H9 (cell line): Measurements from ENCODE around the gene FFAR4. TPM values are rescaled to one million over a fixed set of nuclear protein-coding genes. Genes with fewer than 3 reads are reported as not detected.

ENCODE experiments used
- DNase-seq: peaks from one replicate; pipeline ENCODE4 v3.0.0-alpha.2; 2017
- H2AFZ ChIP-seq: one replicate; pipeline ENCODE4 v1.6.1; 2013; ENCODE audit warnings: mild to moderate bottlenecking, low read length, control low read depth, moderate library complexity
- H2AK5ac ChIP-seq: 2 replicates; pipeline ENCODE4 v1.6.1; 2013; ENCODE audit warnings: low read length, control low read depth, mixed read lengths; ENCODE audit not compliant: insufficient read length
- H2BK120ac ChIP-seq: one replicate; pipeline ENCODE4 v1.6.1; 2013; ENCODE audit warnings: low read depth, mild to moderate bottlenecking, low read length, control low read depth, inconsistent platforms; ENCODE audit not compliant: poor library complexity, severe bottlenecking
- H2BK12ac ChIP-seq: 2 replicates; pipeline ENCODE4 v1.6.1; 2013; ENCODE audit warnings: low read length, control low read depth, mixed read lengths, low read depth; ENCODE audit not compliant: insufficient read length
- H2BK15ac ChIP-seq: 2 replicates; pipeline ENCODE4 v1.6.1; 2013; ENCODE audit warnings: low read depth, low read length, control low read depth
- H2BK20ac ChIP-seq: one replicate; pipeline ENCODE4 v1.6.1; 2013; ENCODE audit warnings: low read depth, mild to moderate bottlenecking, low read length, control low read depth, inconsistent platforms; ENCODE audit not compliant: poor library complexity, severe bottlenecking
- H2BK5ac ChIP-seq: 2 replicates; pipeline ENCODE4 v1.6.1; 2013; ENCODE audit warnings: low read length, control low read depth, mixed read lengths; ENCODE audit not compliant: insufficient read length
- H3K14ac ChIP-seq: 2 replicates; pipeline ENCODE4 v1.6.1; 2013; ENCODE audit warnings: low read length, control low read depth; ENCODE audit not compliant: insufficient read depth
- H3K18ac ChIP-seq: 2 replicates; pipeline ENCODE4 v1.6.1; 2013; ENCODE audit warnings: low read depth, mild to moderate bottlenecking, mixed read lengths, low read length, control low read depth; ENCODE audit not compliant: insufficient read length
- H3K23ac ChIP-seq: 2 replicates; pipeline ENCODE4 v1.6.1; 2013; ENCODE audit warnings: low read length, control low read depth, mixed read lengths, low read depth; ENCODE audit not compliant: insufficient read length
- H3K23me2 ChIP-seq: 2 replicates; pipeline ENCODE4 v1.6.1; 2013; ENCODE audit warnings: low read depth, mild to moderate bottlenecking, mixed read lengths, low read length, control low read depth; ENCODE audit not compliant: insufficient read length, poor library complexity, severe bottlenecking
- H3K27ac ChIP-seq: 2 replicates; pipeline ENCODE4 v1.5.1; 2013; ENCODE audit warnings: low read length, control low read depth, mixed read lengths, low read depth; ENCODE audit not compliant: insufficient read length
- H3K27me3 ChIP-seq: 2 replicates; pipeline ENCODE4 v1.6.1; 2013; ENCODE audit warnings: low read length, control low read depth, inconsistent platforms; ENCODE audit not compliant: insufficient read depth
- H3K4ac ChIP-seq: 2 replicates; pipeline ENCODE4 v1.6.1; 2013; ENCODE audit warnings: low read depth, mild to moderate bottlenecking, control low read depth, inconsistent platforms, low read length, moderate library complexity
- H3K4me1 ChIP-seq: 2 replicates; pipeline ENCODE4 v1.6.1; 2013; ENCODE audit warnings: low read length, control low read depth, inconsistent platforms; ENCODE audit not compliant: insufficient read depth
- H3K4me2 ChIP-seq: 2 replicates; pipeline ENCODE4 v1.6.1; 2013; ENCODE audit warnings: low read length, control low read depth, mixed read lengths; ENCODE audit not compliant: insufficient read length, insufficient read depth
- H3K56ac ChIP-seq: 2 replicates; pipeline ENCODE4 v1.6.1; 2013; ENCODE audit warnings: low read depth, mild to moderate bottlenecking, mixed read lengths, low read length, control low read depth; ENCODE audit not compliant: insufficient read length
- H3K79me1 ChIP-seq: 2 replicates; pipeline ENCODE4 v1.6.1; 2013; ENCODE audit warnings: low read depth, mild to moderate bottlenecking, moderate library complexity, low read length, control low read depth, inconsistent platforms; ENCODE audit not compliant: insufficient read depth, poor library complexity, severe bottlenecking
- H3K79me2 ChIP-seq: 2 replicates; pipeline ENCODE4 v1.6.1; 2013; ENCODE audit warnings: low read length, control low read depth, inconsistent platforms; ENCODE audit not compliant: insufficient read depth
- H3K9ac ChIP-seq: 2 replicates; pipeline ENCODE4 v1.6.1; 2013; ENCODE audit warnings: low read length, control low read depth, mixed read lengths; ENCODE audit not compliant: insufficient read length; ENCODE audit errors: extremely low read depth
- H3K9me3 ChIP-seq: one replicate; pipeline ENCODE4 v1.6.1; 2013; ENCODE audit warnings: low read depth, low read length, inconsistent platforms; ENCODE audit not compliant: control insufficient read depth
- H3T11ph ChIP-seq: one replicate; pipeline ENCODE4 v1.6.1; 2013; ENCODE audit warnings: mild to moderate bottlenecking, low read length, control low read depth, inconsistent platforms
- H4K20me1 ChIP-seq: one replicate; pipeline ENCODE4 v1.6.1; 2013; ENCODE audit not compliant: control insufficient read depth, insufficient read length, insufficient read depth
- H4K5ac ChIP-seq: 2 replicates; pipeline ENCODE4 v1.6.1; 2013; ENCODE audit warnings: low read depth, mild to moderate bottlenecking, mixed read lengths, low read length, control low read depth; ENCODE audit not compliant: insufficient read length
- H4K8ac ChIP-seq: replicated peaks from 2 replicates; pipeline ENCODE4 v1.6.1; 2013; ENCODE audit warnings: low read length, control low read depth, mixed read lengths, low read depth; ENCODE audit not compliant: insufficient read length
- H4K91ac ChIP-seq: 2 replicates; pipeline ENCODE4 v1.6.1; 2013; ENCODE audit warnings: low read depth, mild to moderate bottlenecking, moderate library complexity, mixed read lengths, low read length, control low read depth; ENCODE audit not compliant: insufficient read length
- H3K27ac Mint-ChIP-seq, 3 experiments: 2 replicates in 2 of 3; 3 replicates in 1 of 3; pipeline ENCODE4 v1.8.0; 2020 to 2021; ENCODE audit warnings: mixed read lengths in 3 of 3, mild to moderate bottlenecking in 1 of 3, moderate library complexity in 1 of 3
- H3K27me3 Mint-ChIP-seq: 2 replicates; pipeline ENCODE4 v1.8.0; 2021; ENCODE audit warnings: low read depth, mild to moderate bottlenecking, moderate library complexity, mixed read lengths
- H3K36me3 Mint-ChIP-seq, 3 experiments: 2 replicates in 2 of 3; 3 replicates in 1 of 3; pipeline ENCODE4 v1.8.0; 2020 to 2021; ENCODE audit warnings: low read depth in 3 of 3, mixed read lengths in 3 of 3; ENCODE audit not compliant: insufficient read depth in 1 of 3
- H3K4me1 Mint-ChIP-seq, 2 experiments: 2 replicates each; pipeline ENCODE4 v1.8.0; 2020; ENCODE audit warnings: mixed read lengths in 2 of 2
- H3K4me3 Mint-ChIP-seq, 2 experiments: 2 replicates in 1 of 2; 3 replicates in 1 of 2; pipeline ENCODE4 v1.8.0; 2020 to 2021; ENCODE audit warnings: mild to moderate bottlenecking in 2 of 2, mixed read lengths in 2 of 2, moderate library complexity in 1 of 2
- H3K9me3 Mint-ChIP-seq, 2 experiments: 2 replicates in 1 of 2; 3 replicates in 1 of 2; pipeline ENCODE4 v1.8.0; 2020; ENCODE audit warnings: mild to moderate bottlenecking in 2 of 2, mixed read lengths in 2 of 2, moderate library complexity in 1 of 2
- CTCF ChIP-seq: fragments of 200-600 bp; sonication (generic); conservative IDR thresholded peaks from 3 replicates; pipeline ENCODE4 v1.8.0; 2021; ENCODE audit warnings: antibody characterized with exemption, mild to moderate bottlenecking
- WGBS: extraction: QIAGEN DNeasy Blood & Tissue Kit; methylation state at CpG from one replicate; pipeline ENCODE4 v1.1.7; 2013; ENCODE audit warnings: missing lambda C conversion rate, low lambda C conversion rate, mixed read lengths; ENCODE audit not compliant: insufficient read length; ENCODE audit errors: extremely low coverage; 5-methylcytosine and 5-hydroxymethylcytosine counted together
- total RNA-seq: library from RNA; stranded (reverse); gene quantifications from 2 replicates; pipeline ENCODE4 v1.2.1, GENCODE V29; 2021

FFAR4 gene
- total RNA-seq, 1 experiment from 2014 or later, result not detected

GRCh38 chr10:93579985-93580711 is 13.7 kb downstream of the FFAR4 start:
- Histone ChIP-seq H3K9ac (no peak overlapping the region), H2BK5ac (no peak overlapping the region), H3K56ac (no peak overlapping the region), H3K79me1 (no peaks in the 10 kb centered on the region), H3T11ph (no peak overlapping the region), H4K20me1 (no peaks in the 10 kb centered on the region), H2AK5ac (no peak overlapping the region), H3K14ac (no peak overlapping the region), H2BK15ac (no peak overlapping the region), H3K27me3 (no peaks in the 10 kb centered on the region), H3K18ac (no peak overlapping the region), H3K23me2 (no peaks in the 10 kb centered on the region), H2BK12ac (no peak overlapping the region), H3K4ac (no peak overlapping the region), H3K9me3 (no peaks in the 10 kb centered on the region), H3K27ac (no peak overlapping the region), H3K4me1 (no peaks in the 10 kb centered on the region), H4K5ac (no peak overlapping the region), H4K8ac (no peak overlapping the region), H2BK120ac (no peak overlapping the region), H4K91ac (no peak overlapping the region), H3K23ac (no peak overlapping the region), H2BK20ac (no peak overlapping the region), H3K4me2 (no peak overlapping the region), H2AFZ (no peak overlapping the region), H3K79me2 (no peaks in the 10 kb centered on the region)
- Mint-ChIP-seq H3K4me3 (no peak overlapping the region), H3K36me3 (no peaks in the 10 kb centered on the region), H3K4me1 (peaks cover 0 to 3% of the 10 kb centered on the region in 2 experiments; a peak in 1 of 4 replicates), H3K27me3 (peaks cover 11% of the 10 kb centered on the region), H3K27ac (no peak overlapping the region; a peak in 1 of 7 replicates), H3K9me3 (no peaks in the 10 kb centered on the region)
- WGBS, result 100% methylated on average over 1 of the region's 3 CpGs
- TF ChIP-seq CTCF, result no peak
- no peak for DNase-seq
